HG02763 (cell line): ENCODE data around the gene C16orf82.
"Not testable (repeated sequence)": the region's sequence is repeated elsewhere in the genome, so short reads cannot be mapped to it uniquely, and the experiment has no call there.

Experiments used
- ATAC-seq: cut with Tn5 transposase; IDR thresholded peaks from one replicate; pipeline ENCODE4 v1.9.1; 2021; ENCODE audit warnings: mild to moderate bottlenecking, moderate library complexity; ENCODE audit not compliant: unreplicated experiment

The C16orf82 gene

DNA sequence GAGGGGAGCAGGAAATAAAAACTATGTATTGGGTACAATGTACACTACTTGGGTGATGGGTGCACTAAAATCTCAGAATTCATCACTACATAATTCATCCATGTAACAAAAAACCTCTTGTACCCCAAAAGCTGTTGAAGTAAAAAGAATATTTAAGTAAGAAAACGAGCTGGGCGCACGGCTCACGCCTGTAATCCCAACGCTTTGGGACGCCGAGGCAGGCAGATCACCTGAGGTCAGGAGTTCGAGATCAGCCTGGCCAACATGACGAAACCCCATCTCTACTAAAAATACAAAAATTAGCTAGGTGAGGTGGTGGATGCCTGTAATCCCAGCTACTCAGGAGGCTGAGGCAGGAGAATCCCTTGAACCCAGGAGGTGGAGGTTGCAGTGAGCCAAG, 19.3 kb downstream of the C16orf82 start:
- not testable (repeated sequence) for ATAC-seq

DNA sequence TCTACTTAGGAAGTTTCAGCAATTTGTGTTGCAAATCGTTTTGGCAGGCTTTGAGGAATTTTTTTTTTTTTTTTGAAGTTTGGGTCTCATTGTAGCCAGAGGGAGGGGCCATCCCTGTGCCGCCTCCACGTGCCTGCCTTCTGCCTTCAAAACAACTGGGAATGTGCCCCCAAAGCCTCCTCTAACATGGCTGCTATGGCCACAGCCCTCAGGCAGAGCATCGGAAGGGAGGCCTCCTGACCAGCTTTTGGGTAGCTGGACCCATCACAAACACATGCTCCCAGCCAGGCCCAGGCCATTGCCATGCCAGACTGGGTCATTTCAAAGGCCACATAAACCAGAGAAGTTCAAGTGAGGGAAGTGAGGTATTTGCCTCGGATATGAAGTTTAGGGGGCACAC, 21.5 kb downstream of the C16orf82 start:
- ATAC-seq = no peak

DNA sequence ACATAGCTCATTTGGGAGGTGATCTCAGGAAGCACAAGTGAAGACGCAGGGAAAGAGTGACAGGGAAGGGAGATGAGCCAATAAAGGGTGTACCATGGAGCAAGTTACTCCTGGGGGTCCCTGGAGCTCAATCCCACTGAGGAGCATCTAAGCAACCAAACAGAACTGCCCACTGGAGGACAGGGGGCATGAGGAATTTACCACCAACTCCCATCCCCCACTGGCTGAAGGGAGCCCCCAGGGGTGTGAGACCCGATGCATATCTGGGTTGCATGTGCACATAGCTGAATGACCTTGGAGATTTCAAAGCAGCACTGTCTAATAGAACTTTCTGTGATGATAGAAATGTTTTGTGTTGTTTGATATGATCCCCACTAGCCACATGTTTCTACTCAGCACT, 29.6 kb downstream of the C16orf82 start:
- ATAC-seq = no peak

DNA sequence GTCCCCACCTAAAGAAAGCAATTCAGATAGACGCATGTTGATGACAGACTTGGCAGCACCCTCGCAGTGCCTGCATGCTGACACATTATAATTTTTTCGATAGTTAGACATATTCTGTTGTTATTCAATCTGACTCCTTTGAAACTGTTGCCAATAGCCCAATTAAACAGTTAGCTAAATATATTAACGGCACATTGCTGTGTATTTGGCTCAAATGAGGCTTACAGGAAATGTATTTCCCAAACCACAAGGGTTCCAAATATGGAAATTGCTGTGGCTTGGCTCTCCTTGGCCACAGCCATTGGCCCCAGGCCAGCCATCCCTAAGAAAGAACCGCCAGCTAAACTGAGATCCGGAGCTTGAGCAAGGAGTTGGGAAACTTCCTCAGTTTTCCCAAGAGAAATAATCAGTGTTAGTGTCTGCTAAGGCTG, 31.1 kb downstream of the C16orf82 start:
- no peak for ATAC-seq

DNA sequence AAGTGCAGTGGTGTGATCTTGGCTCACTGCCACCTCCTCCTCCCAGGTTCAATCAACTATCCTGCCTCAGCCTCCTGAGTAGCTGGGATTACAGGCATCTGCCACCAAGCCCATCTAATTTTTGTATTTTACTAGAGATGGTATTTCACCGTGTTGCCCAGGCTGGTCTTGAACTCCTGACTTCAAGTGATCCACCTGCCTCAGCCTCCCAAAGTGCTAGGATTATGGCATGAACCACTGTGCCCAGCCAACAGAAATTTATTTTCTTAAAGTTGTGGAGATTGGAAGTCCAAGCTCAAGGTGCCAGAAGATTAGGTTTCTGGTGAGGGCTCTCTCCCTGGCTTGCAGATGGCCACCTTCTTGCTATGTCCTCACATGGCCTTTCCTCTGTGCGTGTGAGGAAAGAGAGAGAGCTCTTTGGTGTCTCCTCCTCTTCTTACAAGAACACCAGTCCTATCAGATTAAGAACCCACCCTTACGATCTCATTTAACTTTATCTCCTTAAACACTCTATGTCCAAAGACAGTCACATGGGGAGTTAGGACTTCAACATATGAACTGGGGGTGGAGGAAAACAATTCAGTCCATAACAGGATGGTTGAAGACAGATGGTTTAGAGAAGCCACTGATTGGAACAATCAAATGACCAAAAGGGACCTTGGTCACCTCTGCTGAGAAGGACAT, 31.8 kb downstream of the C16orf82 start:
- no peak for ATAC-seq

DNA sequence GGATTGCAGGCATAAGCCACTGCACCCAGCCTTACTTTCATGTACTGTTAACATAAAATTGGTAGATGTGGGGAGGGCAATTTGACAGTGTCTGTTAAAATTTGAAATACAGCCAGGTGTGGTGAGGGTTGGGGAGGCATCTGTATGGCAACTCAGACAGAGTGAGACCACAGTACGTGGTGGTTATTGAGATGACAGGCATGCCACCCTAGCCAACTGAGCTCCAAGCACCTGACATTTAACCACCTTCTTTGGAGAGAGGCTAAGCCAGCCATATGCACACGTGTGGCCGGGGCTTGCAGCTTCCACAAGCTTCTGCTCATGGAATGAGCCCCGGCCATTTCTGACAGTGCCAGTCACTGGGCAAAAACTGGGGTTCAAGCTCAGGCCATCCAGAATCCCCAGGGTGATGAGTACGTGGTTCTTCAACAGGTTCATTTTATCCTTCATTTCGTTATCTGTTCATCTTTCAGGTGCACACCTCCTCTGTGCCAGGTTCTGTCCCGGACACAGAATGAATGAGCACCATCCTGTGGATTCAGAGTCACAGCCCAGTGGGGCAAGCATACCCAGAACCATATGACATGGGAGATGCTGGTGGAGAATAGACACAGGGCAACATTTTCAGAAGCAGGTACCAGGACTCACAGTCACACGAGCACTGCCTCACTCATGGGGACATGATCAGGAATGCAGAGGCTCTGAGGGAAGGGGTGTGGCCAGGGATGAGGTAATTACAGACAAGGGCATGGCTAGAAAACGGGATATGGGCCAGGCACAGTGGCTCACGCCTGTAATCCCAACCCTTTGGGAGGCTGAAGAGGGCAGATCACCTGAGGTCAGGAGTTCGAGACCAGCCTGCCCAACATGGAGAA, 36.2 kb downstream of the C16orf82 start:
- ATAC-seq = no peak

DNA sequence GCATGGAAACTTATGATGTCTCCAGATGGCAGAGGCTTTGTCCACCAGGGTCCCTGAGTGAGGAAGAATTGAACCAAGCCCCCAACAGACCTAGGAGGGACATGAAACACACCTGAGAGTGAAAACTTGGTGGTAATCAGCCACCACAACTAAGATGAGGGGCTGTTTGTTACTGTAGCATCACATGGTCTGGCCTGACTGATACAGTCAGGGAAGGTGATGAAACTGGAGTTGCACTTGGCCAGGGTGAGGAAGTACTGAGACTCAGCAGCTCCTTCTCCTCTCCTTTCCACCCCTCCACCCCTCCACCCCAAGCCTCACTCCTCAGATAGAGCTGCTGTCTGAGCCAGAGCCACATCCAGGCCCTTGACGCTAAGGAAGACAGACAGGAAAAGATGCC, 37.2 kb downstream of the C16orf82 start:
- ATAC-seq = no peak

DNA sequence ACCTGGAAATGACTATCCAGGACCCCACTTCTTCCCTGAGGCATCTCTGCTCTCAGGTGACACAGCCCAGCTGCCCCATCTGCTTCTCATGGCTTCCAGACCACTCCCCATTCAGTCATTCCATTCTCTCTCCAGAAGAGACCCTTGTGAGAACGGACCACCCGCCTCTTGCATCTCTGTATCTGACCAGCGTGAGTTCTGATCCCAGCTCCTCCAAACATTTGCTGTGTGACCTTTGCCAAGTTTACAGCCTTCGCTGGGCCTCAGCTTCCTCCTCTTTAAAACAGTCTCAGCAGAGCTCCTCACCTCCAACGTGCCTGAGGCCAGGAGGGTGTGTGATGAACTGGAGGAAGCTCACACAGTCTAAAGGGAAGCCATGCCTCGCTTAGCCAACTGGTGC, 39.6 kb downstream of the C16orf82 start:
- no peak for ATAC-seq

DNA sequence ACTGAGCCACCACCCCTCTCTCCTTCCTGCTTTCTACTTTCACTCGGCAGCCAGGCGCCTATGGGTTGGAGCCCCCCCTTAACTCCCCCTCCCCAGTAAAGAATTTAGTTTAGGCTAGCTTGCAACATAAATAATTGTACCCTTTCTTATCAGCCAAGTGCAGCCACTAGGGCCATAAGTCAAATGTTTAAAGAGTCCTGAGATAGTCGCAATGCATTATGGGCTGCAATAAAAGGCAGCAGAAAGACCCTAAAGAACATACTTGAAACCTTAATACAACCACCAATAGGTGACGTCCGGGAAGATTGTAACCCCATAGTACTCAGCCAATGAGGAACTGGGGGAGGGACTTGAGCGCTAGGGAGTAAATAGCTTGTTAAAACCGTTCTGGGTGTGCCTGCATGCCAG, 40.5 kb downstream of the C16orf82 start:
- no peak for ATAC-seq

DNA sequence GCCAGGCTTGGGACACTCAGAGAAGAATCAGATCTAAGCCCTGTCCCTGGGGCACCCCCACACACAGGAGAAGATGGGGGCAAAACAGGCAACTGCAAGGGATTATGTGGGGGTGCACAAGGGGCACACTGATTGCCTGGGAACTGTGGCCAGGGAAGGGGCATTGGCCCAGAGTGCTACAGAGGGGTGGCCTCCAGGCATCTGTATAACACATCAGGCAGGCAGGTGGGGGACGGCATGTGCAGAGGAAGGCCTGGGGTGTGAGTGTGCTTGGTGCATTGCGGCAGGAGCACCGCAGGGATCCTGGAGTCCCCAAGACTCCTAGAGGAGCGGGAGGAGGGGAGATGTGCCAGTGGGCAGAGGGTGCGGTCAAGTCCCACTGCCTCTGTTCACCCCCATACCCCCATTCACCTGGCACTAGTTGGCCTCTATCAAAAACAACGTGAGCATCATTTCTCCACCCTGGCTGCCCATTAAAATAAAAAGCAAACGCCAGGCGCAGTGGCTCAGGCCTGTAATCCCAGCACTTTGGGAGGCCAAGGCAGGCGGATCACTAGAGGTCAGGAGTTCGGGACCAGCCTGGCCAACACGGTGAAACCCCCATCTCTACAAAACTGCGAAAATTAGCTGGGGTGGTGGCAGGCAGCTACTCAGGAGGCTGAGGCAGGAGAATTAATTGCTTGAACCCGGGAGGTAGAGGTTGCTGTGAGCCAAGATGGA, 41.5 kb downstream of the C16orf82 start:
- ATAC-seq = no peak

DNA sequence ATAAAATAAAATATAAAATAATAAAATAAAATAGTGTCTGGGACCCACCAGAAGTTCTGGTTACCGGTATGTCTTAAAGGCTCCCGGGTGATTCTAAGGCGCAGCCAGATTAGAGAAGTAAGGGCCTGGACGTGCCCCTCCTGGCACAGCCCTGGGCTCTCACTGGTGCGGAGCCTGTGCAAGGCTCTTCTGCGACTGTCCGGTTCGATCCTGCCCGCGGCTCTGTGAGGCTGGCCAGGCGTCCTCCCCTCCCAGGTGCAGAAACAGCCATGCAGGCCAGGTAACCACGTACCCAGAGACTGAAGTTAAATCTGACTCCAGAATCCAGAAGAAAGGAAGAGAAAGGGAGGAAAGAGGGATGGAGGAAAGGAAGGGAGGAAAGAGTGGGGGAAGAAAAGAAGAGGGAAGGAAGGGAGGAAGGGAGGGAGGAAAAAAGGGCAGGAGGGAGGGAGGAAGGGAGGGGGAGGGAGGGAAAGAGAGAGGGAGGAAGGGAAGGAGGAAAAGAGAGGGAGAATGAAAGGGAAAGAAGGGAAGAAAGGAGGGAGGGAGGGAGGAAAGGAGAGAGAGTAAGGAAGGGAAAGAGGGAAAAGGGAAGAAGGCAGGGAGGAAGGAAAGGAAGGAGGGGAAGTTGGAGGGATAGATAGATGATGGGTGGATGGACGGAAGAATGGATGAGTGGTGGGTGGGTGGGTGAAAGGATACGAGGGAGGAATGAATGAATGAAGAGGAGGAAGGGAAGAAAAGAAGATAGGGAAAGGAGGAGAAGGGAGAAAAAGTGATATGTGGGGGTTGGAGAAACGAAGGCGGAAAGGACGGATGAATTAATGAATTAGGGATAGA, 42.3 kb downstream of the C16orf82 start:
- no peak for ATAC-seq

DNA sequence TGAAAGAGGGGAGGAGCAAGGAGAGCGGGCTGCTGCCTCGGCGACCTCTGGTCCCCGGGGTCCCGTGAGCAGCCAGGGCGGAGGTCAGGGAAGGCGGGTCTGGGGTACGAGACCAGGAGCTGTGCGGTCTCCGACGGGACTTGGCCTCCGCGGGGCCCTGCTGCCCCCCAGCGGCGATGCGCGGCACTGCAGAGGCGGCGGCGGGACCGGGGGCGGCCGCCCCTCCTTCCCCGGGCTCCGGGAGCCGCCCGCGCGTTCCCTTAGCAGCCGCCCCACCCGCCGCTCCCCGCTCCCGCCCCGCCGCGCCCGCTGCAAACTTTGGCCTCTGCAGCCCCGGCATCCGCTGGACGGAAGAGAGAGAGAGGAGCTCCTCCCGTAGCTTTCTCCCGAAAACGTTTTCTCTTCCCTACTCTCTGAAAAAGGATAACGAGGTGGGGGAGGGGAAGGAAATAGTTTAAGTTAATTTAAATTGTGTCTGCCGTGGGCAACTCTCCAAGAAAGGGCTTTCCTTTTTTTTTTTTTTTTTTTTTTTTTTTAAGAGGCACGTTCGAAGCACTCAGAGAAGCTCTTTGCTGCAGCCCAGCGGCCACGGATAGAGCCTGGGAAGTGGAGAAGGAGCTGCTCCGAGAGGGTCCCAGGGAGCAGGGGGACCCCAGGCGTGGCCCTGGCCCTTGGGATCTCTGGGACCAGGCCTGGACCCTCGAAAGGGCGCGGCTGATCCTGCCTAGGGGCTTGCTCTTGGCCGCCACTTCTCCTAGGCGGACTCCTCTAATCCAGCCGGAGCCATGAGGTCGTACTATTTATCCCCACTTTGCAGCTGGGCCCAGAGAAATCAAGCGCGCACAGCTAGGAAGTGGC, 43.2 kb downstream of the C16orf82 start:
- no peak for ATAC-seq

DNA sequence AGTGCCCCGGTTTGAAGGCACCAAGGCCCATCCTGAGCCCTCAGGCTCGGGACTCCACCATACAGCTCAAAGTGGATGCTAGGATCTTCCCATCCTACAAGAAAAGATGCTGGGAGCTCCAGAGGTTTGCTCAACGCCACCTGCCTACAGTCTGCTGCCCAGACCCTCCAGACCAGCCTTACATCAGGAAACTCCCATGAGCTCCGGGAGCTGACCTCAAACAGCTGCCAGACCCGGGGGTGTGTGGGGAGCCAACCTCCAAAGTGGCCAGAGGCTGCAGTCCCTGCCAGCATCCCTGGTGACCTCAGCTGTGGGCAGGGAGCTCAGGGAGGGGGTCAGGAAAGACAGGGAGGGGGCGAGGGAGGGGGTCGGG, 43.8 kb downstream of the C16orf82 start:
- ATAC-seq = no peak

DNA sequence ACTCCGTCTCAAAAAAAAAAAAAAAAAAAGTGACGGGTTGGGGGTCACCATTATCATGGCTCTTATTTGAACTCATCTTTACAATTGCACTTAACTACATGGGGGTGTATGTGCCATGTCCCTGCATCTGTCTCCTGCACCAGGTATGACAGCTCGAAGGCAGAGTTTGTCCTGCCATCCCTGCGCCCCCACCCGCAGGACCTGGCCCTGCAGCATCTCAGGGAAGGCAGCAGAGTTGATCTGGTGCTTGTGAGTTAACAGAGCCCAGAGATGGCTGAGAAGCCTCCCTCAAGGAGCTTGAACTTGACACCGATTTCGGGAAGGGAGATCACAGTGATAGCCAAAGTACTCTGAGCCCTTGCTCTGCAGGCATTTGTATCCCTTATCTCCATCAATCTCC, 44.8 kb downstream of the C16orf82 start:
- ATAC-seq = no peak

DNA sequence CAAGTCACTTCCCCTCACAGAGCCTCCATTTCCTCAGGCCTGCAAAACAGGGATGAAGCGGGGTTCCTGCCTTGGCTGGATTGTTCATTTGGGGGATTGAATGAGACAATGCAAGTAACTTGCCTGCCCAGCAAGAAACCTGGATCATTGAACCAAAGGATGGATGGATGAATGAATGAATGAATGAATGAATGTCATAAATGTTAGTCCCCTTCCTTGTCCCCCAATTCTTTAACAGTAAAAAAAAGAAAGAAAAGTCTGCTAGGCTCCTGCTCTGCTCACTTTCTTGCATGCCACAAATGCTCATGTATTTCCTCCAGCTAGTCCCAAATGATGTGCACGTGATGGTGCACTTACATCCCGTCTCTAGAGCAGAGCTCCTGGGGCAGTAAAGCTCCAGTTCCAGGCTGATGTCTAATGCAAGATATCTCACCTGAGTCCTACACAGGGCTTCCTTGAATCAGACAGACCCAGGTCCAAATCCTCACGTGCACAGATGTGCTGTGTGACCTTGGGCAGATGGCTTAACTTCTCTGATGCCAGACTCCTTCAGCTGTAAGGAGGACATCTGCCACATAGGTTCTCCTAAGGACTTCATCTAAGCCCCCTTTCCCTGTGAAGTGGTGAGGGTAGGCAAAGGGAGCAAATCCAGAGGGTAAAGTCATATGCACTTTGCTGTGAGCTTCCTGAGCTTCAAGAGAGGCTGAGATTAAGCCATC, 45.5 kb downstream of the C16orf82 start:
- ATAC-seq = no peak

DNA sequence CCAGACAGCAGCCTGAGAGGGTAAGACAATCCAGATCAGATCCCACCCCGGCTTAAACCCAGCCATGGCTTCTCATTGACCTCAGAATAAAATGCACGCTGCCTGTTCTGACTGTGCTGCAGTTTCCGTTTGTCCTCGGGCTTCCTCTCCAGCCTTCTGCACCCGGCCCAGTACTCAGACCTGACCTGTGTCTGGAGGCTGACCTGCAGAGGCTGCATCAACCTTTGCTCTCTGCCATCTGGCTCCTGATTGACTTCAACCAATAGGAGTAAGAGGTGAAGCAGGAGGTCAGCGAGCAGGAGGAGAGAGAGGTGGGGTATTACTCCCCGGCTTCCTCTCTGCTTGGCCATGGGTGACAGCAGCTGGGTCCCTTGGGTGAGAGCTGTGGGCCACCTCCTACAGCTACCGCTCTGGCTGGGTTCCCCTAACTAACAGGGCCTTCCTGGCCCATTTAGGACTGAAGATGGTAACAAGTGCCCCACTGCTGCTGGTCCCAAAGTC, 46.7 kb downstream of the C16orf82 start:
- no peak for ATAC-seq

DNA sequence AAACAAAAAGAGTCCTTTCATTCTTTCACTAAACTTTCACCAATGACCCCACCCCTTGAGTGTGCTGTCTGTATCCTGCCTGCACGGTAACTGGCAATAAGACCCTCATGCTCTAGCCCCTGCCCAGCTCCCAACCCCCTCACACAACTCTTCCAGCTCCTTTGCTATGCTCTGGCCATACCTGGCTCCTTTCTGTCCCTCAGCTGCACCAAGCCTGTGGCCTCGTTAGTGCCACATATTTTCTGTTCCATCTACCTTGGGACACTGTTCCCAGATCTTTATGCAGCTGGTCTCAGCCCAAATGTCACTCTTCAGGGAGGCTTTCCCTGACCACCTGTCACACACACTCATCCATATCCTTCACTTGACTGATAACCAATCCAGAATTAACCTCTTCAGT, 47.3 kb downstream of the C16orf82 start:
- no peak for ATAC-seq

DNA sequence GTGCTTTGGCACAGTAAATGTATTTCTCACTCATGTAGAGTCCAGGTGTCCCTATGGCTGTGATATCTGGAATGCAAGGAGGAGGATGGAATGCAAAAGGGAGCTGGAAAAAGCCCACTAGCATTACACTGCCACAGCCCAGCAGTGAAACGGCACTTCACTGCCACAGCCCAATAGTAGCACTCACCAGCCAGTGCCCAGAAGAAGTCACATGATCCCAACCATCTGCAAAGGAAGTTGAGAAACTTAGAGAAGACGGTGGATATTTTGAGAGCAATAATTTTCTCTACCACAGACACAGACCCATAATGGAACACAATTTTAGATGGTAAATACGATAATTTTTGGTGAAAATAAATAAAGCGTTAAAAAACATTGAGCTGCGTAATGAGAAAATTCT, 51.8 kb downstream of the C16orf82 start:
- no peak for ATAC-seq
